Measurements from ENCODE around the gene CBX7. TPM values are rescaled to one million over a fixed set of nuclear protein-coding genes. Genes with fewer than 3 reads are reported as not detected.
A peak's percentile ranks its signal among the peaks of the same experiment; 100 is the strongest.
"Not testable (repeated sequence)": the region's sequence is repeated elsewhere in the genome, so short reads cannot be mapped to it uniquely, and the experiment has no call there.

Gene CBX7
- total RNA-seq, 2 donors from 2014 or later = 82.7 to 115 TPM

- H3K4me1 ChIP-seq (replicated peaks) = peaks cover 23% of the 10 kb centered on the region
Observed at GRCh38 chr22:39170825-39171622, 18.5 kb upstream of the CBX7 start.

GRCh38 chr22:39169797-39170466, 17.5 kb upstream of the CBX7 start:
- Histone ChIP-seq H3K4me3 (no peak overlapping the region), H3K4me1 (replicated peaks) (peaks cover 13% of the 10 kb centered on the region), H3K9me3 (no peaks in the 10 kb centered on the region), H3K27ac (no peak overlapping the region), H3K27me3 (replicated peaks; ENCODE audit: insufficient read depth) (no peaks in the 10 kb centered on the region), H3K36me3 (no peaks in the 10 kb centered on the region)
- WGBS = 69% methylated on average over 8 of the region's 8 CpGs
- no peak for TF ChIP-seq POLR2A (IDR thresholded peaks at IDR 0.05)
- TF ChIP-seq, protein P1, sequence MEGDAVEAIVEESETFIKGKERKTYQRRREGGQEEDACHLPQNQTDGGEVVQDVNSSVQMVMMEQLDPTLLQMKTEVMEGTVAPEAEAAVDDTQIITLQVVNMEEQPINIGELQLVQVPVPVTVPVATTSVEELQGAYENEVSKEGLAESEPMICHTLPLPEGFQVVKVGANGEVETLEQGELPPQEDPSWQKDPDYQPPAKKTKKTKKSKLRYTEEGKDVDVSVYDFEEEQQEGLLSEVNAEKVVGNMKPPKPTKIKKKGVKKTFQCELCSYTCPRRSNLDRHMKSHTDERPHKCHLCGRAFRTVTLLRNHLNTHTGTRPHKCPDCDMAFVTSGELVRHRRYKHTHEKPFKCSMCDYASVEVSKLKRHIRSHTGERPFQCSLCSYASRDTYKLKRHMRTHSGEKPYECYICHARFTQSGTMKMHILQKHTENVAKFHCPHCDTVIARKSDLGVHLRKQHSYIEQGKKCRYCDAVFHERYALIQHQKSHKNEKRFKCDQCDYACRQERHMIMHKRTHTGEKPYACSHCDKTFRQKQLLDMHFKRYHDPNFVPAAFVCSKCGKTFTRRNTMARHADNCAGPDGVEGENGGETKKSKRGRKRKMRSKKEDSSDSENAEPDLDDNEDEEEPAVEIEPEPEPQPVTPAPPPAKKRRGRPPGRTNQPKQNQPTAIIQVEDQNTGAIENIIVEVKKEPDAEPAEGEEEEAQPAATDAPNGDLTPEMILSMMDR (IDR thresholded peaks at IDR 0.05) = no peak
- TF ChIP-seq POLR2AphosphoS5 (IDR thresholded peaks at IDR 0.05) = no peak
- intact Hi-C loops (cut with DNase I) = no loop called here
- no peak for DNase-seq (ENCODE audit: low spot score)

More at GRCh38 chr22:39170825-39171622, 18.5 kb upstream of the CBX7 start:
- H3K27ac ChIP-seq = no peak overlapping the region
- TF ChIP-seq POLR2A (IDR thresholded peaks at IDR 0.05) (no peak), POLR2AphosphoS5 (IDR thresholded peaks at IDR 0.05) (peak; percentile 74)
- TF ChIP-seq, protein P1 (IDR thresholded peaks at IDR 0.05) = peak; percentile 92 to 99 (median 98)
- no peaks in the 10 kb centered on the region for H3K9me3 ChIP-seq
- no peaks in the 10 kb centered on the region for H3K27me3 ChIP-seq (replicated peaks; ENCODE audit: insufficient read depth)
- intact Hi-C loops (cut with DNase I) = loop anchor here (1.0 kb wide), 1 partner anchor 140 kb away; no protein-coding TSS in a partner anchor
- no peaks in the 10 kb centered on the region for H3K36me3 ChIP-seq
- 26% methylated on average over 28 of the region's 28 CpGs for WGBS
- peak; percentile 80 for DNase-seq (ENCODE audit: low spot score)
- H3K4me3 ChIP-seq = no peak overlapping the region

- WGBS = 90% methylated on average over 5 of the region's 5 CpGs
- H3K27me3 ChIP-seq (replicated peaks; ENCODE audit: insufficient read depth) = no peaks in the 10 kb centered on the region
- no peak for TF ChIP-seq POLR2A (IDR thresholded peaks at IDR 0.05)
- TF ChIP-seq POLR2AphosphoS5 (IDR thresholded peaks at IDR 0.05) = no peak
- TF ChIP-seq, protein P1 (IDR thresholded peaks at IDR 0.05) = no peak
Observed at GRCh38 chr22:39166547-39166946, 14.1 kb upstream of the CBX7 start.

GRCh38 chr22:39156093-39156492, 3.6 kb upstream of the CBX7 start:
- H3K27ac ChIP-seq; H3K27me3 ChIP-seq (replicated peaks; ENCODE audit: insufficient read depth); intact Hi-C loops (cut with DNase I); H3K9me3 ChIP-seq; DNase-seq (ENCODE audit: low spot score); H3K36me3 ChIP-seq; H3K4me3 ChIP-seq; H3K4me1 ChIP-seq (replicated peaks): not testable (repeated sequence)
- 90% methylated on average over 8 of the region's 8 CpGs for whole genome bisulfite sequencing

More at GRCh38 chr22:39166547-39166946, 14.1 kb upstream of the CBX7 start:
- no peak for DNase-seq (ENCODE audit: low spot score)
- H3K27ac ChIP-seq = no peak overlapping the region
- no peak overlapping the region for H3K4me3 ChIP-seq
- H3K9me3 ChIP-seq = no peaks in the 10 kb centered on the region
- no peaks in the 10 kb centered on the region for H3K36me3 ChIP-seq
- intact Hi-C loops (cut with DNase I) = no loop called here
- peaks cover 3% of the 10 kb centered on the region for H3K4me1 ChIP-seq (replicated peaks)

- Histone ChIP-seq H3K4me1 (replicated peaks) (peaks cover 4% of the 10 kb centered on the region), H3K27me3 (replicated peaks; ENCODE audit: insufficient read depth) (no peaks in the 10 kb centered on the region)
- TF ChIP-seq POLR2AphosphoS5 (IDR thresholded peaks at IDR 0.05) (no peak), POLR2A (IDR thresholded peaks at IDR 0.05) (no peak)
- TF ChIP-seq, protein P1 (IDR thresholded peaks at IDR 0.05) = no peak
Observed at GRCh38 chr22:39155421-39155820, 2.9 kb upstream of the CBX7 start.

More at GRCh38 chr22:39155421-39155820, 2.9 kb upstream of the CBX7 start:
- intact Hi-C loops (cut with DNase I) = no loop called here
- no peak for DNase-seq (ENCODE audit: low spot score)
- no peaks in the 10 kb centered on the region for H3K36me3 ChIP-seq
- WGBS = 88% methylated on average over 18 of the region's 18 CpGs
- no peak overlapping the region for H3K4me3 ChIP-seq
- H3K9me3 ChIP-seq = no peaks in the 10 kb centered on the region
- no peak overlapping the region for H3K27ac ChIP-seq
